Fibroblast of pulmonary artery (primary cell): Measurements from ENCODE around the gene CD9.
A peak's percentile ranks its signal among the peaks of the same experiment; 100 is the strongest.

Source experiments
- DNase-seq: peaks from one replicate; pipeline ENCODE4 v3.0.0-alpha.2; 2010; ENCODE audit warnings: low read depth
- H3K4me3 ChIP-seq: replicated peaks from 2 replicates; pipeline ENCODE4 v1.5.1; 2011; ENCODE audit warnings: low read depth, mild to moderate bottlenecking, control low read depth, low read length, moderate library complexity
- CTCF ChIP-seq: IDR thresholded peaks from 2 replicates; pipeline ENCODE4 v1.5.1; 2011; ENCODE audit warnings: mild to moderate bottlenecking, control low read depth, low read length, inconsistent platforms; ENCODE audit errors: missing control alignments

CD9 gene

GRCh38 chr12:6273541-6274230 lies 73.5 kb downstream of the CD9 start:
- peak; percentile 10 for TF ChIP-seq CTCF
- no peak overlapping the region for H3K4me3 ChIP-seq
- peak; percentile 74 for DNase-seq

GRCh38 chr12:6274231-6275221 lies 74.3 kb downstream of the CD9 start:
- no peak for TF ChIP-seq CTCF
- no peak overlapping the region for H3K4me3 ChIP-seq
- DNase-seq, result no peak

- TF ChIP-seq CTCF, result no peak
- no peak overlapping the region for H3K4me3 ChIP-seq
- no peak for DNase-seq
Measured at GRCh38 chr12:6275928-6276887, 76.0 kb downstream of the CD9 start.

GRCh38 chr12:6276956-6277620 lies 76.9 kb downstream of the CD9 start:
- no peak overlapping the region for H3K4me3 ChIP-seq
- DNase-seq, result no peak

GRCh38 chr12:6277982-6278438 lies 77.8 kb downstream of the CD9 start:
- peak overlapping the region; percentile 38 for H3K4me3 ChIP-seq
- DNase-seq, result no peak

More at GRCh38 chr12:6276956-6277620, 76.9 kb downstream of the CD9 start:
- TF ChIP-seq CTCF, result peak; percentile 11

More at GRCh38 chr12:6277982-6278438, 77.8 kb downstream of the CD9 start:
- TF ChIP-seq CTCF, result no peak
